HG03469 (cell line): ENCODE data around the gene DIAPH3.

Source experiments
- ATAC-seq: cut with Tn5 transposase; IDR thresholded peaks from one replicate; pipeline ENCODE4 v1.9.1; 2021; ENCODE audit warnings: mild to moderate bottlenecking, moderate library complexity, moderate number of reproducible peaks; ENCODE audit not compliant: unreplicated experiment

DIAPH3 gene

DNA sequence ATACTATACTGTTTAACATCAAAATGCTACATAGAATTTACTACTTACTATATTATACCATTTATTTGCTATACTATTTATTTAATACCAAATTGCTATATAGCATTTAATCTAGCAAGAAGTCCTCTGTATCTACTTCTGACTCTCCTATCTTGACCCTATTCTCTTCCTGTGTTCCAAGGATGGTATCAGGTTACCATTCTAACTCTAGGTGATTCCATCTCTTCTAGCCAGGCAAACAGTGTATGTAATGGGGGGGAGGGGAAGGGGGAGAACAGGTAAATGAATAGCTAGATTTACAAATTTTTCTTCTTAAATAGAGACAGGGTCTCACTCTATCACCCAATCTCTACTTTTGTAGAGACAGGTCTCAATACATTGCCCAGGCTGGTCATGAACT lies 200.3 kb downstream of the DIAPH3 start:
- ATAC-seq: no peak

DNA sequence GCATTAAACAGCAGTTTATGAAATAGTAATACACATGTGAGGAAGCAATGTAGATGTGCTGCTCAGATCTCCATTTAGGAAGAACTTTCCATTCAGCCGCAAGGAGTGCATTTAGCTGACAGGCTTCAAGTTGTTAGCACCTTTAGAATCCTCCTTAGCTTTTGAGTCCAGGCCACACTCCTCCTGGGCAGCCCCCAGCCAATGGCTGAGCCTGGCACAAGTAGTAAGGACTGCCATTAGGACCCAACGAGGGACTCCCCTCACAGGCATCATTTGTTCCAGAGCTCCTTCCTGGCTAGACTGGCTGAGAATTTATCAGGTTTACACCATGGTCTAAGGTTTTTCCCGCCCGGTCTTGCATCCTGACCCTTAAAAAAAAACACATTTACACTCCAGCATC lies 201.4 kb downstream of the DIAPH3 start:
- ATAC-seq: no peak

DNA sequence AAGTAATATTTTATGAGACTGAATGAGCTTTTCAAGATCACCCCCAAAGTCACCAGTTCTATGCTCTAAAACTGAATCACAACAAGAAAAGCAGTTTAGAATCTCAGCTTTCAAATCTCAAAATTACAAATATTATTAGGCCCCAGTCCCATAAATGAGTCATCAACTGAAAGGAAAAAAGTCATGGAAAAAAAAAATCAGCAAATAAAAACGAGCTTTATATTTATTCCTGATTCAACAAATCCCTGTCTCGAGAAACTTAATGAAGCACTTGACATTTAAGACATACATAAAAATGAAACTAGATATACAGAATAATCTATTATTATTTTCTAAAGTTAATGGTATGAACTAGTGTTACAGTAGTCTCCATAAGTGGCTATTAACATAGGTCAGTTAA lies 203.0 kb downstream of the DIAPH3 start:
- no peak for ATAC-seq

DNA sequence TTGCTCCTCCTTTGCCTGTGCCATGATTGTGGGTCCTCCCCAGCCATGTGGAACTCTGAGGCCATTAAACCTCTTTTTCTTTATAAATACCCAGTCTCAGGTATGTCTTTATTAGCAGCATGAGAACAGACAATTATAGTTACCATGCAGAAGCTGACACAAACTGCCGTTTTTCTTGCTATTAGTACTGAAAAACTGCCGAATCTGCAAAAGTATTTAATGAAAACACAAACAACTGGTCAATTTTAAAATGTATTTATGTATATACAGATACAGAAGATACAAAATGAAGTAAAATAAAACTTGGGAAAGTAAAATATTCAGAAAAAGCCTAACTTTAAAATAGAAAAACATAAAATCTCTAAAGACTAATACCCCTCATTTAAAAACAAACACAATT lies 206.3 kb downstream of the DIAPH3 start:
- no peak for ATAC-seq

DNA sequence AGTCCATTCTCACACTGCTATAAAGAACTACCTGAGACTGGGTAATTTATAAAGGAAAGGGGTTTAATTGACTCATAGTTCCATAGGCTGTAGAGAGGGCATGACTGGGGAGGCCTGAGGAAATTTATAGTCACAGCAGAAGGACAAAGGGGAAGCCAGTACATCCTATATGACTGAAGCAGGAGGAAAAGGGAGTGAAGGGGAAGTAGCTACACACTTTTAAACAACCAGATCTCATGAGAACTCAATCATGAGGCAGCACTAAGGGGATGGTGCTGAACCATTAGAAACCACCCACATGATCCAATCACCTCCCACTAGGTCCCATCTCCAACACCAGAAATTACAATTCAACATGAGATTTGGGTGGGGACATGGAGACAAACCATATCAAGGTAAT lies 209.1 kb downstream of the DIAPH3 start:
- ATAC-seq: no peak

DNA sequence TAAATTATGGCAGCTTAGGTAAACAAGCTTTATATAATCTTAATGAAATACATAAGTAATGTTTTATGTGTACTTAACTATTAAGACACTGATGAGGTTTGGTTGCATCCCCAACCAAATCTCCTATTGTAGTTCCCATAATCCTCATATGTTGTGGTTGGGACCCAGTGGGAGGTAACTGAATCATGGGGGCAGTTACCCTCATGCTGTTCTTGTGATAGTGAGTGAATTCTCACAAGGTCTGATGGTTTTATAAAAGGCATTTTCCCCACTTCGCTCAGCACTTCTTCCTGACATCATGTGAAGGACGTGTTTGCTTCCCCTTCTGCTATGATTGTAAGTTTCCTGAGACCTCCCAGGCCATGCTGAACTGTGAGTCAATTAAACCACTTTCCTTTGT lies 212.7 kb downstream of the DIAPH3 start:
- ATAC-seq: no peak

DNA sequence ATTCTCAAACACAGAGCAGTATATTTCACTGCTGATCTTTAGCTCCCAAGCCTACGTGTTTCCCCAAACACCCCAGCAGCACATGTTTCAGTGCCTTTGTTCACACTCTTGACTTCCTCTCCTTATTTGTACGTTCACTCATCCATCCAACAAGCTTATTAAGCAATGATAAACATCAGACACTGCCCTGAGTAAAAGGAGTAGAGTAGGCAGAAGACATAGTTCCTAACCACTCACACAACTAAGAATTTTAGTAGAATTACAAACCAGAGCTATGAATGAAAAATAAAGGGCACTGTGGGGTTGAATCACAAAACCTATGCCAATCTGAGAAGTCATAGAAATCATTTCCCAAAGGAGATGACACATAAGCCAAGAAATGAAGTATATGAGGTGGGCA lies 213.5 kb downstream of the DIAPH3 start:
- no peak for ATAC-seq

DNA sequence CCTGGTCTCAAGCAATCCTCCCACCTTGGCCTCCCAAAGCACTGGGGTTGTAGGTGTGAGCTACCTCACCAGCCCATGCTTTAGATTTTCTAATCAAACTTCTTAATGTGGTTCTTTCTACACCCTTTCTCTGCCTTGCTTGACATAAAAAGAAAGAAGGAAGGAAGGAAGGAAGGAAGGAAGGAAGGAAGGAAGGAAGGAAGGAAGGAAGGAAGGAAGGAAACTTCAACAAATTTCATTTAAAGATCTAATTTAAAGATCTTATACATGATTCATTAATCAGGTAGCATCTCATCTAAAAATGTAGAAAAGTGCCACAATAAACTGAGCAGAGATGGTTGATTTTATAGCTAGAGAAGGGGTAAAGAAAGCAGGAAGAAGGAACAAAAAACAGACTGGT lies 215.0 kb downstream of the DIAPH3 start:
- ATAC-seq: no peak

DNA sequence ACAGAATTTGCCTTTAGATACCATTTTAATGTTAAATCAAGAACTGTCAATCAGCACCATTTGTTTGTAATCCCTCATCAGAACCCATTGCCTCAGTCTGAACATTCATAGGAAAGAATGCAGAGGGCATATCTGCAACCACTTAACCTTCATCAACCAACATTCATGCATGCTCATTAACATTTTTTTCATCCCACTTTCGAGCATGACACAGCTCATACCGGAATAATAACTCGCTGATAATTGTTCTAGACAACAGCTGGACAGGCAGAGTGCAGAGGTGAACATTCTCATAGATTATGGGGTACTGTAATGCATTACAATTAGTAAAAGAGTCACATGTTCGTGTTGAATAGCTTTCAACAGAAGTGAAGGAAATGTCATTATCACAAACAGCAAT lies 216.8 kb downstream of the DIAPH3 start:
- no peak for ATAC-seq

DNA sequence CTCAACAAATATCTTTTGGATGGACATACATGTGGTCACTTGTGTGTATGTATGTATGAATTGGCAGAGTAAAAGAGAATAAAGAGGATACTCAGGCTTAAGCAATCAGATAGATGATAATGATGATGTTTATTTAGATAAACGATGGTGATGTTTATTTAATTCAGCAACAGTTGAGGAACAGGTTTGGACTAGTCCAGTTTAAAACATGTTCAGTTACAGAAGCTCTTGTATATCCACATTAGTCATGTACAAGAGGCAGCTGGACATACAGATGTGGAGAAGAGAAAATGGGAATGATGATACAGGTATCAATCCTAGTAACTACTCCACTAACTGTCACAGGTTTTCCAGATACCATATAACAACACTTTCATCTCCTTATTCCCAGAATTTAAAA lies 232.1 kb downstream of the DIAPH3 start:
- no peak for ATAC-seq

DNA sequence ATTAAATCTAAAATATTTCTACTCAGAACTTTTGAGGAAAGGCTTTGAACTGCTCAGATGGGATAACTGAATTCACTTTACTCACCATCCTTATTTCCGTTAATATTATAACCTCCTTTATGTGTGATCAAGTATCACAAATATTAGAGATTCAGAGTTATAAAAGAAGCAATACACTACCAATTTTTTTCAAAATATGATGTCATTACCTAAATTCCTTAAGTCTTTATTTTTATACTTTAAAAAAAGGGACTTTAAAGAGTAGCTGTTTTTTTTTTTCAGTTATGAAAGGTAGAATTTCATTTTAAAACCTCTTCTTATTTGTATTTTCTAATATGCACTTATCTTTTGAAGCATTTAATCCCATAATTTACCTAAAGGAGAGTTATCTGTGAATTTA lies 239.5 kb downstream of the DIAPH3 start:
- no peak for ATAC-seq

DNA sequence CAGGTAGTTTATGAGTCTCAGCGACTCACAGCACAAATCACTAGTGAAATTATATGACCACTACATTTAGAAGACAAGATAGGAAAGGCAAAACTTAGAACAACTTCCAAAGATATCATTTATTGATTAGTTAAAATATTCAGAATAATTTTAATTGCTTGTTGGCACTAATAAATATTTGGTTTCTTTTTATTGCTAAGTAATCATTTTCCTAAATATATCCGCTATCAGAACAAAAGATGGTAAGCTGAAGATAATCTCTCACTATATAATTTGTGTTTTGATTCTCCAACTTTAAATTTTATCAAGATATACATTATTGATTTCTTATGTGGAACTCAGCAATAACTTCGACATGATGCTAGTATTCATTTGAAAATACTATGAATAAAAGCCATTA lies 248.5 kb downstream of the DIAPH3 start:
- no peak for ATAC-seq

DNA sequence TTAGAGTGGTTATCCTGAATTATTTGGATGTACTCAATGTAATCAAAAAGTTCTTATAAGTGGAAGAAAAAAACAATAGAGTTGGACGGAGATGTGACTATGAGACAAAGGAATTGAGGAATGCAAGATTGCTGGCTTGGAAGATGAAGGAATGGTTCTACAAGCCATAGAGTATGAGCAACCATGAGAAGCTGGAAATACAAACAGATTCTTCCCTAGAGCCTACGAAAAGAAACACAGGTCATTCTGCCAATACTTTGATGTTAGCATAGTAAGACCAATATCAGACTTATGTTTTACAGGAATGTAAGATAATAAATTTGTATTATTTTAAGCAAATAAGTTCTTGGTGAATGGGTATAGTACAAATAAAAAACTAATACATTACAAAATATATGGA lies 249.2 kb downstream of the DIAPH3 start:
- ATAC-seq: no peak

DNA sequence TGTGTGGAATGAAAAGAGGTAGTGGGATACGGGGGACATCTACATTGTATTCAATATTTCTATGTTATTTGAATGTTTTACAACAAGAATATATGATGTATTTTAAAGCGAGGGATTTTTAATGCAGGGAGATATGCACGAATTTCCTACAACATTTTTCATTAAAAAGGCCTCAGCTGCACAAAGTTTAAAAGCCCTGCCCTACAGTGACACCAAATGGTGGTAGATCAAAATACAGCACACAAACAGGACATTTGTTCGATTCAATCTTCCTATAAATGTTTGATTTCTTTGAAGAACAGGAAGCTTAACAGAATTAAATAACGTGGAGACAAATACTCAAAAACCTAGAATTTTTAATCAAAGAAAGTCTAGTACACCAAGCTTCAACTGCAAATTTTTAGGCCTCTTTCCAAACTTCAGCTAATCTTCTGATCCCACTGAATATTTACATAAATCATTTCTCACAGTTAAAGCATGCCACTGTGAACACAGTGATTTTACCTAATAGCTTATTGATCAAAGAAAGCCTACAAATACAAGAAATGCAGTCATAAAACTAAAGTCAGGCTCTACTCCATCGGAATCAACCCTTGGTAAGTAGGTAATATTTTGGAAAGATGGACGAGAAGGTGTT lies 257.2 kb downstream of the DIAPH3 start:
- ATAC-seq: no peak

DNA sequence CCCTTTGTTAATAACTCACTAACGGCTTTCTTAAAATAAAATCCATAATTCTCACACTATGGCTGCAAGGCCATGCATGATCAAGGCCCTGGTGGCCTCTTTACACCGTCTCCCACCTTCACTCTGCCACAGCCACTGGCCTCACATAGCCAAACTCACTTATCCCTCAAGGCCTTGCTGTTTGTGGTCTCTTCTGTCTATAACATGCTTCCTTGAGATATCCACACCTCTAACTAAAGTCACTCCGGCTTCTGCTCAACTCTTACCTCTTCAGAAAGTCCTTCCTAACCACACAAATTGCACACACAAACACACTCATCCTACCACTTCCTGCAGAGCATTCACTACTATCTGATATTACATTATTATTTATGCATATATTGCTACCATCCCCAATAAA lies 262.5 kb downstream of the DIAPH3 start:
- no peak for ATAC-seq

DNA sequence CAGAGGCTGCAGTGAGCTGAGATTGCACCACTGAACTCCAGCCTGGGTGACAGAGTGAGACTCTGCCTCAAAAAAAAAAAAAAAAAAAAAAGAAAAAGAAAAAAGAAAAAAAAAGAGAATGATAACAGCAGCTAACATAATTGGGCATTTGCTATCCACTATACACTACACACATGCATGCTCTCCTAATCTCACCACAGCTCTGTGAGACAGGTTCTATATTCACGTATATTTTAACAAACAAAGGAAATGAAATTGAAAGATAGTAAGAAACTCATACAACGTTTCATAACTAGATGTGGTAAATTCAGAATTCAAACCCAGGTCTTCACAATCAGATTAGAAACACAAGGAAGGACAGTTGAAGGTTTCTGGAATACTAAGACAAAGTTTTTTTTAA lies 265.7 kb downstream of the DIAPH3 start:
- ATAC-seq: no peak

DNA sequence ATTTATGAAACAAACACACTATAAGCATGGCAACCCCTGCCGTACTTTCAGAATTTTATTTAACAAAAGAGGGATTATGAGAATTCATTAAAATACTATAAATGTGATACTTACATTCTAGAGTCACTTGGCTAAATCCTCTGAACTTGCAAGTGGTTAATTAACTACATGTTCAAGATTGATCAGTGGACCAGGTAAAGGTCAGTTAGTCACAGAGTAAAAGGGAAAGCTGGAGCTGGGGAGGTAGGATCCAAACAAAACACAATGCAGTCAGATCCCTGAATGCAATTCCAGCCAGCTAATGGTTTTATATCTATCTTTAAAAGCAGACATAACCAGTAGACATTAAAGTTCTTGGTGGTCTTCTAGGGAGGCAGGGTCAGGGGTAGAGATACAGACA lies 270.5 kb downstream of the DIAPH3 start:
- ATAC-seq: no peak

DNA sequence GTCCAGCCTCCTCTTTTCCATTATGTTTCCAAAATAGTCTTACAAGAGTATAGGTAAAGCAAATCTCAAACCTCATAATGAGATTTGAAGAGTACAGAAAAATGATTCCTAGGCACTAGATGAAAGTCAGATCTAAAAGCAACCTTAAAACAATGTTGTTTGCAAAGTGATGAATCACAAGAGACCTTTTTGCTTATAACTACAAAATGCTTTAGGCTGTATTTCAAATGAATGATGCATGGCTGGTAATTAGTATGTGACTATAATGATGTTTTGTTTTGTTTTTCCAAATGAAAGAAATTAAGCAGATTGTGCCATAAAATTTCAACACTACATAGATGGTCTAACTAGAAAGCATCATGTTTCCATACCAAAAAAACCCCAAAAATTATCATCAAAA lies 272.7 kb downstream of the DIAPH3 start:
- no peak for ATAC-seq

DNA sequence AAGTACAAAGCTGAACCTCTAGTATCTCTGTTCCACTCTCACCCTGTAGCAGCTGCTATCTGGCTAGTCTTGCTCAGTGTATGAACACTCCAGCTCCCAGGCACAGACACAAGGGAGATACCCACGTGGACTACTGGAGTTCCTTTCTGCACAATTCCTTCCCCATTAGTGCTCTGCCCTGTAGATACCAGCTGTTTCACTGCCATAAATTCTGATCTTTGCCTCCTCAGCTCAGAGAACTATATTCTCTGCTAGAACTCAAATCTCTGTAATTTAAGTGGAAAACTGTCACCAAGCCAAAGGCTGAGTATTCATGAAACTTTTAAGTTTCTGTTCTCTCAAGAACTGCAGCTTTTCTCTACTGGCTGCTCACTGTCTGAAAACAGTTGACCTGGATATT lies 273.7 kb downstream of the DIAPH3 start:
- no peak for ATAC-seq

DNA sequence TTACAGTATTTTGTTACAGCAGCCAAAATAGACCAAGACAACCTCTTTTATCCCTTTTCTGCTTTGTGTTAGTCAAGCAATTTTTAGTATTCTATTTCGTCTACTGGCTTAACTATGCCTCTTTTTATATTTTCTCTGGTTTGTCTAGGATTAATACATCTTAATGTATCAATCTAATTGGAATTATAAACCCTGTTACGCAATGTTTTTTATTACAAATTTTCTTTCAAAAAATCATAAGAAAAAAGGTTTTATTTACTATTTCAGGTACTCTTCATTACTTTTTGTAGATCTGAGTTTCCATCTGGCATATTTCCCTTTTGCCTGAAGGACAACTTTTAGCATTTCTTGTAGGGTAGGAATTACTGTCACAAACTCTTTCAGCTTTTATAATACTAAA lies 275.3 kb downstream of the DIAPH3 start:
- no peak for ATAC-seq

DNA sequence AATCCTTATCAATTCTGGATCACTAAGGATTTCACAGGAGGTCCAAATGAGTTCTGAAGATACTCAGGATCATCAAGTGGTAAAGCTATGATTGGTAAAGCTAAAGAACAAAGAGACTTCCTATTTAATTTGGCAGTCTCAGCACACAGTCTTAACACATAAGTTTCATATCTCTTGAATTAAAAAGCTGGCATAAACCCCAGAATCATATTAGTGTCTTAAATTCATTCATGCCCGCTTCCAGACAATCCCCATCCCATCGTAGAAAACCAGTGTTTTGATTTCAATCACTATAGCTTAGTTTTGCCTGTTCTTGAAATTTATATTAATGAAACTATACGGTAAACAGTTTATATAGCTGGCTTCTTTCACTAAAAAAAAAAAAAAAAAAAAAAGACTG lies 278.7 kb downstream of the DIAPH3 start:
- ATAC-seq: no peak

DNA sequence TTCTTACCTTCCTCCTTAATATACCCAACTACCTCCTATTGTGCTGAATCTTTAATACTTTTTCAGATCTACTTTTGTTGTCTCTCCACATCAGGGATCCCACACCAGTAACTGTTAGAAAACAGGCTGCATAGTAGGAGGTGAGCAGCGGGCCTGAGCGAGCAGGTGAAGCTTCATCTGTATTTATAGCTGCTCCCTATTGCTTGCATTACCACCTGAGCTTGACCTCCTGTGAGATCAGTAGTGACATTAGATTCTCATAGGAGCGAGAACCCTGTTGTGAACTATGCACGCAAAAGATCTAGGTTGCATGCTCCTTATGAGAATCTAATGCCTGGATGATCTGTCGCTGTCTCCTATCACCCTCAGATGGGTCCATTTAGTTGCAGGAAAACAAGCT lies 279.8 kb downstream of the DIAPH3 start:
- no peak for ATAC-seq

DNA sequence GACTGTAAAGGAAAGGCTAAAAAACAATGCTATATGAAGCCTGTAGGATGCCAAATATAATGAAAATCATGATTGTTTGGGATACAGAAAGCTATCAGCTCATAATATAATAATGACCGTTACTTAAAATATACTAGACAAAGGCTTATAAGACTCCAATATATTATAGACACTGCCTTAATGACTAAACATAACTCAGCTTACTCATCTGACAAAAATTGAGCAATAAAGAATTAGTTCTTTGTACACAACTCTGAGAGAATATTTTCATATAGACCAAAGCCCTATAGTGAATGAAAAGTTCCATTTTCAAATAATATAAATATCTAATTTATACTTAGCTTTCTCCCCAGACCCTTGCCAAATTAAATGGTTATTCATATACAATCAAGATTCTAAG lies 283.3 kb downstream of the DIAPH3 start:
- no peak for ATAC-seq

DNA sequence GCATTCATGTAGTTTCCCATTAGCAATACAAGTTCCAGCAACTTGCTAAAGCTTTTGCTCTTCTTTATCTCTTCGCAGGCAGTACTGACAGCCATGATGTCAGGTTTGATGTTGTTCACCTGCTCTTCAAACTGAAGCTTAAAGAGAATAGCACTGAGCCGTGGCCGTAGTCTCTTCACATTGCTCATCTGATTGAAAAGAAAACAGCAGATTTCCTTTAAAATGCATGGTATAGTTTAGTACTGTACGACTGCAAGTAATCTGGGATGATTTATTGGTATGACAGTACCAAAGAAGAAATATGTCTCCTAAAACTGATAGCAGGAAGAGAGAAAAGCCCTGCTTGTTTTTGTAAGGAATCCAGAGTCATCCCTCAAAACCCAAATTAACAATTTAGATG lies 284.4 kb downstream of the DIAPH3 start:
- no peak for ATAC-seq
